WERI-Rb-1 (cell line): ENCODE data around the gene OSGIN1.

Experiments
- DNase-seq: peaks from one replicate; pipeline ENCODE4 v3.0.0-alpha.2; 2020
- H3K27ac ChIP-seq: fragments of 250-450 bp; sonication (Bioruptor Pico); 2 replicates; pipeline ENCODE4 v1.5.1; 2020; ENCODE audit warnings: mild to moderate bottlenecking, moderate library complexity
- H3K27me3 ChIP-seq: fragments of 250-450 bp; sonication (Bioruptor Pico); 2 replicates; pipeline ENCODE4 v1.5.1; 2021; ENCODE audit warnings: mild to moderate bottlenecking, low read depth, moderate library complexity; ENCODE audit not compliant: insufficient read depth, severe bottlenecking
- H3K36me3 ChIP-seq: fragments of 250-450 bp; sonication (Bioruptor Pico); 2 replicates; pipeline ENCODE4 v1.5.1; 2020; ENCODE audit warnings: mild to moderate bottlenecking, moderate library complexity
- H3K4me3 ChIP-seq: 2 replicates; pipeline ENCODE4 v1.5.1; 2011; ENCODE audit warnings: low read depth, mild to moderate bottlenecking, control low read depth, low read length
- H3K9me3 ChIP-seq: fragments of 250-450 bp; sonication (Bioruptor Pico); 2 replicates; pipeline ENCODE4 v1.5.1; 2021; ENCODE audit warnings: mild to moderate bottlenecking, moderate library complexity; ENCODE audit not compliant: severe bottlenecking
- CTCF ChIP-seq: IDR thresholded peaks from 2 replicates; pipeline ENCODE4 v1.5.1; 2011; ENCODE audit warnings: low read depth, mild to moderate bottlenecking, control low read depth, inconsistent platforms, low read length

OSGIN1 gene

DNA sequence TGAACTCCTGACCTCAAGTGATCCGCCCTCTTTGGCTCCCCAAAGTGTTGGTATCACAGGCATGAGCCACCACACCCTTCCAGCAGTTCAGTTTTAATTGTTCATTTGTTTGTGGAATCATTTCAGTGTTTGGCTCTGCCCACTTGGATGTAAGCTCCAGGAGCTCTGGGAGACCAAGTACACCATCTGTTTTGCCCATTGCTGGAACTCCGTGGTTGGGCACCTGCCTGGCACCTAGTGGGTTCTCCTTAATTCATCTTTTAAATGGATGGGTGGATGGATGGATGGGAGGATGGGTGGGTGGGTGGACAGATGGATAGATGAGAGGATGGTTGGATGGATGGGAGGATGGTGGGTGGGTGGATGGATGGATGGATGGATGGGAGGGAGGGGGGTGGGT lies 14.1 kb downstream of the OSGIN1 start:
- no peak overlapping the region for H3K27ac ChIP-seq
- H3K4me3 ChIP-seq: no peak overlapping the region
- H3K9me3 ChIP-seq: no peaks in the 10 kb centered on the region
- H3K36me3 ChIP-seq: no peaks in the 10 kb centered on the region
- H3K27me3 ChIP-seq: no peaks in the 10 kb centered on the region
- no peak for TF ChIP-seq CTCF
- DNase-seq: no peak

DNA sequence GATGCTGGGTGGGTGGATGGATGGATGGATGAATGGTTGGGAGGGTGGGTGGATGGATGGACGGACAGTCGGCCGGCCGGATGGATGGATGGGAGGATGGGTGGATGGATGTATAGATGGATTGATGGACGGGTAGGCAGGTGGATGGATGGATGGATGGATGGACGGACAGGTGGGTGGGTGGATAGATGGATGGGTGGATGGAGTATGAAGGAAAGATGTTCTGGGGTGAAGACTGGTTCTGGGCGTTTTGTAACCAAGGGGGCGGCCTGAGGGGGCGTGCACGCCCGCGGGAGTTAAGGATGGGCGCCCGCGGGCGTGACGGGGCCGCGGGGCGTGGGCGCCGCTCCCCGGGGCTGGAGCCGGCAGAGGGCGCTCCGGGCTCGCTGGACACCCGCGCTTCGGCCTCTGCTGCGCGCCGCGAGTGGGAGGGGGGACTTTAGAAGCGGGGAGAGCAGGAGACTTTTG lies 14.8 kb downstream of the OSGIN1 start, which contains the start of gene NECAB2:
NECAB2 (plus strand) TSS at position 407 of the 468 bp plus-strand sequence. CDS start 405 bp downstream, outside the sequence.
- Histone ChIP-seq H3K36me3 (no peaks in the 10 kb centered on the region), H3K27me3 (no peaks in the 10 kb centered on the region), H3K27ac (no peak within 1 kb of the TSS), H3K9me3 (no peaks in the 10 kb centered on the region), H3K4me3 (no peak within 1 kb of the TSS)
- DNase-seq: peak; percentile 49
- peak; percentile 52 for TF ChIP-seq CTCF

- Histone ChIP-seq H3K4me3 (no peak overlapping the region), H3K36me3 (no peaks in the 10 kb centered on the region), H3K9me3 (no peaks in the 10 kb centered on the region), H3K27me3 (no peaks in the 10 kb centered on the region), H3K27ac (no peak overlapping the region)
- DNase-seq: no peak
- TF ChIP-seq CTCF: no peak
Measured at GRCh38 chr16:83968306-83968851, 15.3 kb downstream of the OSGIN1 start.

GRCh38 chr16:83968891-83969649 lies 16.0 kb downstream of the OSGIN1 start:
- no peaks in the 10 kb centered on the region for H3K27me3 ChIP-seq
- no peaks in the 10 kb centered on the region for H3K36me3 ChIP-seq
- no peak for TF ChIP-seq CTCF
- no peak for DNase-seq
- no peaks in the 10 kb centered on the region for H3K9me3 ChIP-seq
- H3K4me3 ChIP-seq: no peak overlapping the region
- no peak overlapping the region for H3K27ac ChIP-seq

- no peak for TF ChIP-seq CTCF
- Histone ChIP-seq H3K4me3 (no peak overlapping the region), H3K27me3 (no peaks in the 10 kb centered on the region), H3K9me3 (no peaks in the 10 kb centered on the region), H3K27ac (no peak overlapping the region), H3K36me3 (no peaks in the 10 kb centered on the region)
- DNase-seq: no peak
Measured at GRCh38 chr16:83969771-83970429, 16.9 kb downstream of the OSGIN1 start.
